HEK293 (cell line): ENCODE results near the gene TRIM65.

Experiments used
- CTCF ChIP-seq: fragments of 450-650 bp; formaldehyde crosslinking; IDR thresholded peaks from 2 replicates; pipeline ENCODE4 v1.5.1; 2016; ENCODE audit warnings: missing biosample characterization, missing genetic modification characterization
- KLF16 ChIP-seq: fragments of 450-650 bp; formaldehyde crosslinking; IDR thresholded peaks from 2 replicates; pipeline ENCODE4 v1.5.1; 2017; ENCODE audit warnings: missing biosample characterization, missing genetic modification characterization
- MZF1 ChIP-seq: fragments of 450-650 bp; formaldehyde crosslinking; IDR thresholded peaks from 2 replicates; pipeline ENCODE4 v1.5.1; 2017; ENCODE audit warnings: missing biosample characterization, missing genetic modification characterization, borderline replicate concordance
- ZNF558 ChIP-seq: fragments of 450-650 bp; formaldehyde crosslinking; IDR thresholded peaks from 2 replicates; pipeline ENCODE4 v1.5.1; 2016; ENCODE audit warnings: missing biosample characterization, missing genetic modification characterization
- TF ChIP-seq, protein P1 (sequence below): fragments of 450-650 bp; IDR thresholded peaks from 2 replicates; pipeline ENCODE4 v1.5.1; 2018; ENCODE audit warnings: missing biosample characterization, missing genetic modification characterization

DNA sequence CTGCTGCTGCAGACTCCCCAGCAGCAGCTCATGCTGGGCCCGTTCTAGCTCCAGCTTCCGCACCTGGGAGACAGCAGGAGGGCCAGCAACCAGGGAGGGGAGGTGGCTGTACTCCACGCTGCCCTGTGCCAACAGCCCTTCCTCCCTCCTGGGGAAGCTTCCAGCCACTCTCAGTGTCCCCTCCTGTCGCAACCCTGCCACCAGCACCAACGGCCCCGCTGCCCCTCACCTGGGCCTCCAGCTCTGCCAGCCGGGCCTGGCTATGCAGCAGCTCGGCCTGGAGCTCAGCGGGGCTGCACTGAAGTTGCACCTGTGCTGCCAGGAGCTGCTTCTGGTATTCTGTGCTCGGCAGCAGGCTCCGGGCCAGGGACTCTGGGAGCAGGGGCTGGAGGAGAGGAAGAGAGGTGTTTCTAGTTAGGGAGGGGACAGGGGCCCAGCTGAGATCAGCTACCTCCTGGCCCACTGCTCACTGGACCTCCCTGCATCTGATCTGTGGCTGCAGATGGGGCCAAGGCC lies 23.4 kb upstream of the TRIM65 start:
- TF ChIP-seq, protein P1, sequence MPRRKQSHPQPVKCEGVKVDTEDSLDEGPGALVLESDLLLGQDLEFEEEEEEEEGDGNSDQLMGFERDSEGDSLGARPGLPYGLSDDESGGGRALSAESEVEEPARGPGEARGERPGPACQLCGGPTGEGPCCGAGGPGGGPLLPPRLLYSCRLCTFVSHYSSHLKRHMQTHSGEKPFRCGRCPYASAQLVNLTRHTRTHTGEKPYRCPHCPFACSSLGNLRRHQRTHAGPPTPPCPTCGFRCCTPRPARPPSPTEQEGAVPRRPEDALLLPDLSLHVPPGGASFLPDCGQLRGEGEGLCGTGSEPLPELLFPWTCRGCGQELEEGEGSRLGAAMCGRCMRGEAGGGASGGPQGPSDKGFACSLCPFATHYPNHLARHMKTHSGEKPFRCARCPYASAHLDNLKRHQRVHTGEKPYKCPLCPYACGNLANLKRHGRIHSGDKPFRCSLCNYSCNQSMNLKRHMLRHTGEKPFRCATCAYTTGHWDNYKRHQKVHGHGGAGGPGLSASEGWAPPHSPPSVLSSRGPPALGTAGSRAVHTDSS (tag by site-specific recombination), result no peak
- TF ChIP-seq CTCF (tag by site-specific recombination) (no peak), KLF16 (no peak), ZNF558 (tag by site-specific recombination) (no peak), MZF1 (tag by site-specific recombination) (no peak)
